HuH-7.5 (cell line): Measurements from ENCODE around the gene THRSP.
"Not testable (repeated sequence)": the region's sequence is repeated elsewhere in the genome, so short reads cannot be mapped to it uniquely, and the experiment has no call there.

Experiments used
- DNase-seq: peaks from one replicate; pipeline ENCODE4 v3.0.0; 2011; ENCODE audit warnings: low spot score

THRSP gene

GRCh38 chr11:78066471-78066870 is 2.8 kb downstream of the THRSP start:
- DNase-seq: no peak

DNA sequence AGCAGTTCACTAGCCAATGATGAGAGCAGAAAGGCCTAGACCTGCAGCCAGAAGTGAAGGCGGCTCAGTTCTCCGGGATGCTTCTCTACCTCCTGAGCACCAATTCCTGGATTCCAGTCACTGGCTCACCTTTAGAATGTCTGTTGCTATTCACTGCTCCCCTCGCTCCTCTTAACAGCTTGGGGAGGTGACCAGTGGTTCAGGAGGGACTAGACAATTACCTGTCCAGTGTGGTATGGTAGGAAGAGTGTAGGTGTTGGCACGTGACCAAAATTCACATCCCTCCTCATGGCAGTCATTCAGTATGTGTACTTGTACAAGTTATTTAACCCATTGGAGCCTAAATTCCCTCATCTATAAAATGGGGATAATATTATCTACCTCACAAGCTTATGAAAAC is 4.0 kb downstream of the THRSP start:
- no peak for DNase-seq

DNA sequence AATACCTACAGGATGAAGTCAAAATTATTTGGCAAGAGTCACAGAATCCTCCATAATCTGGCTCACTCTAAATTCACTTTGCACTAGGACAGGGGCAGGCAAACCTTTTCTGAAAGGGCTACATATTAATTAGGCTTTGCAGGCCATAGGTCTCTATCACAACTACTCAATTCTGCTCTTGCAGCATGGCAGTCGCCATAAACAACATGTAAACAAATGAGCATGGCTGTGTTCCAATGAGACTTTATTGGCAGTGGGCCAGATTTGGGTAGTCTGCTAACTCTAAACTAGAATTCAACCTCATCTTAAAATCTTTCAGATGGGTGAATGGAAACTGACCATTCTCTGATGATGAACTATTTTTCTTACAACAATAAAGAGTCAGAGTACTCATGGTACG is 5.8 kb downstream of the THRSP start:
- no peak for DNase-seq

- DNase-seq: no peak
Measured at GRCh38 chr11:78070621-78071020, 7.0 kb downstream of the THRSP start.

GRCh38 chr11:78071717-78072116 is 8.1 kb downstream of the THRSP start:
- no peak for DNase-seq

DNA sequence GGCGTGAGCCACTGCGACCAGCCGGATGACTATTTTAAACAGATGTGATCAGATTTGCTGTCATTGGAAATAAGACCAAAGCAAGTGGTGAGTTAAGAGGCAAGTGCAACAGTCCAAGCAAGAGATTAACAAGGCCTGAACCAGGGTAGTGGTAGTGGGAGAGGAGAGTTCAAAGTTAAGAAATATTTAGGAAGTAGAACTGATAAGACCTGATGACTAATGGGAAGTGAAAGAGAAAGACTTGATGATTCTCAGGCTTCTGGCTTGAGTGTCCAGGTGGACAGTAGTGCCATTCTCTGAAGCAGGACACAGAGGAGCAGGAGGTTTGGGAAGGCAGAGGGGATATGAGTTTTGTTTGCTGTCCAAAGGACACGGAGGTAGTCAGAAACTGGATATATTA is 8.8 kb downstream of the THRSP start:
- no peak for DNase-seq

DNA sequence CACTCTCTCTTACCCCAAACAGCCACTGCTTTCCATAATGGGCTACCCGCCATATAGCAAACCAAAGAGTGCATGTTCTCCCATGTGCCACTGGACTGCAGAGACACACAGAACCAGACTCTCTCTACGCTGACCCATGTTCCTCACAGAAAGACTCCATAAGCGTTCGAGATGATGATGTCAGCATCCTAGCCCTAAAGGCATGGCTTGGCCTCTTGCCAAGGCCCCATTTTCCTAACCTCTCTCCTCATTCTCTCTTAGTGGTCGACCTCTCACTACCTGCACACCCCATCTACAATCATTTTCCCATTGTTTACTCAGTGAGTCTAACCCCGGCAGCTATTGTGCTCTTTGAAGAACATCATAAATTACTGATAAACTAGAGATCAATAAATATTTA is 11.1 kb downstream of the THRSP start:
- DNase-seq: no peak

DNA sequence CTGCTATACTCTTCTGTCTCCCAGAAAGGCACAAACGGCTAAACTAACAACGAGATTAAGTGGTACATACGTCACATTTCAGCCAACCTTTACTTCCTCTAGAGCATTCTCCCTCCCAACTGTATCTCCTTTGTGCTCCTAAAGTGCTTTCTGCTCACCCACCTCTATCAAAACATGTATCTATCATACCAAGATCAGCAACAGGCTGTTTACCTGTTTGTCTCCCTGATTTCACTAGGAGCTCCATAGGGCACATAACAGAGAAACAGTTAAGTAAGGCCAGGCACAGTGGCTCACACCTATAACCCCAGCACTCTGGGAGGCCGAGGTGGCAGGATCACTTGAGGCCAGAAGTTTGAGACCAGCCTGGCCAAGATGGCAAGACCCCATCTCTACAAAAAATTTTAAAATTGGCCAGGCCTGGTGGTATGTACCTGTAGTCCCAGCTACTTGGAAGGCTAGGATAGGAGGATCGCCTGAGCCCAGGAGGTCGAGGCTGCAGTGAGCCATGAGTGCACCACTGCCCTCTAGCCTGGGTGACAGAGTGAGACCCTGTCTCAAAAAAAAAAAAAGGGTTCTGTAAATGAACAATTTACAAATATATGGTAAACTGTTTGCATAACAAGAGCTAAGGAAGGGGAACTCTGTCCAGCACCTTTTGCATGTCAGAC is 13.2 kb downstream of the THRSP start:
- no peak for DNase-seq

DNA sequence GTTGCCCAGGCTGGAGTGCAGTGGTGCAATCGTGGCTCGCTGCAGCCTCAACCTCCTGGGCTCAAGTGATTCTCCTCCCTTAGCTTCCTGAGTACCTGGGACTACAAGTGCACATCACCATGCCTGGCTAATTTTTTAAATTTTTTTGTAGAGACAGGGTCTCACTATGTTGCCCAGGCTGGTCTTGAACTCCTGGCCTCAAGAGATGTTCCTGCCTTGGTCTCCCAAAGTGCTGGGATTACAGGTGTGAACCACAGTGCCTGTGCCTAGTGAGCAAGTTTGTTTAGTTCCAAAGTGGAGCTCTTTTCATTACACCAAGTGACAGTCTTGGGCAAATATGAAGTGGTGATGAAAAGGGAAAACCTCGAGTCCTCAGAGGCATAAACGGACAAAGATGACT is 13.9 kb downstream of the THRSP start:
- not testable (repeated sequence) for DNase-seq

- no peak for DNase-seq
Measured at GRCh38 chr11:78078218-78079167, 14.8 kb downstream of the THRSP start.

GRCh38 chr11:78079232-78080083 is 15.8 kb downstream of the THRSP start, which contains the start of gene NDUFC2:
Gene NDUFC2, minus strand, starts transcription at chr11:78079862. Its CDS starts 118 bp downstream, at chr11:78079744.
- peak; percentile 52 for DNase-seq

DNA sequence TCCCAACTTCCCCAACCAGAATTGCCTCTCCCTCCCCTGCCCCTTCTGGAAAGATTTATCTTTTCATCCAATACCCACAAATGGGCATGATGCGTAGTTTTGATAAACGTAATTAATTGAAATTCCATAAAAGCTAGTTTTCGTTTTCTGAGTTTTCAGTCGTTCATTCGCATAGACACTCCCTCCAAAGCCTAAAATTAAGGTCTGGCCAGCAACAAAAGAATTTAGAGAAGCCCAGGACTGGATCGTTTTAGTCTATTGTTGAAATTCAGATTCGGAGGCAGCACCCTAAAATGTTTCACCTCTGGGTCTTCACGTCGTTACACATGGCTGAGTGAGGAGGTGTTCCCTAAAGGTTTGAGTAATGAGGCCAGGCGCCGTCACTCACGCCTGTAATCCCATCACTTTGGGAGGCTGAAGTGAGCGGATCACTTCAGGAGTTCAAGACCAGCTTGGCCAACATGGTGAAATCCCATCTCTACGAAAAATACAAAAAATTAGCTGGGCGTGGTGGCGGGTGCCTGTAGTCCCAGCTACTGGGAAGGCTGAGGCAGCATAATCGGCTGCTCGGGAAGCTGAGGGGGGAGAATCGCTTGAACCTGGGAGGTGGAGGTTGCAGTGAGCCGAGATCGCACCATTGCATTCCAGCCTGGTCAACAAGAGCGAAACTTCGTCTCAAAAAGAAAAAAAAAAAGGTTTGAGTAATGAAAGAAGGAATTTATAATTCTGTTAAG is 16.6 kb downstream of the THRSP start:
- no peak for DNase-seq

DNA sequence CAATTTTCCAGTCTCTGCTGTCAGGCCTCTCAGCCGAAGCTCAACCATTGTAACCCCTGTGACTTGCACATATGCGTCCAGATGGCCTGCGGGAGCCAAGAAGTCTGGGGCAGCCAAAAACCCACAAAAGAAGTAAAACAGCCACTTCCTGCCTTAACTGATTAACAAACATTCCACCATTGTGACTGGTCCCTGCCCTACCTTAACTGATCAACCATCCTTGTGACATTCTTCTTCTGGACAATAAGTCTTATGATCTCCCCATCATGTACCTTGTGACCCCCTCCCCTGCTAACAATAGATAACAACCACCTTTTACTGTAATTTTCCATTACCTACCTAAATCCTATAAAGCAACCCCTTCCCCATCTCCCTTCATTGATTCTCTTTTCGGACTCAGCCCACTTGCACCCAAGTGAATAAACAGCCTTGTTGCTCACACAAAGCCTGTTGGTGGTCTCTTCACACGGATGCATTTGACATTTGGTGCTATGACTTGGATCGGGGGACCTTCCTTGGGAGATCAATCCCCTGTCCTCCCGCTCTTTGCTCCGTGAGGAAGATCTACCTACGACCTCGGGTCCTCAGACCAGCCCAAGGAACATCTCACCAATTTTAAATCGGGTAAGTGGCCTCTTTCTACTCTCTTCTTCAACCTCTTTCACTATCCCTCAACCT is 17.3 kb downstream of the THRSP start:
- DNase-seq: no peak

GRCh38 chr11:78081583-78081982 is 17.9 kb downstream of the THRSP start:
- no peak for DNase-seq

DNA sequence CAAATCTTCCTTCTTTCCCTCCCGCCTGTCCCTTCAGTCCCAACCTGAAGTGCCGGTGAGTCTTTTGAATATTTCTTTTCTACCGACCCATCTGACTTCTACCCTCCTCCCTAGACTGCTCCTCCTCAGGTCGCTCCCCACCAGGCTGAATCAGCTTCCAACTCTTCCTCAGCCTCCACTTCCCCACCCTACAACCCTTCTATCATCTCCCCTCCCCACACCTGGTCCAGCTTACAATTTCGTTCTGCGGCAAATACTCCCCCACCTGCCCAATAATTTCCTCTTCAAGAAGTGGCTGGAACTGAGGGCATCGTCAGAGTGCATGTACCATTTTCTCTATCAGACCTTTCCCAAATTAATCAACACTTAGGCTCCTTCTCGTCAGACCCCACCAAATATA is 18.5 kb downstream of the THRSP start:
- DNase-seq: no peak

GRCh38 chr11:78083021-78083420 is 19.4 kb downstream of the THRSP start:
- DNase-seq: no peak

- not testable (repeated sequence) for DNase-seq
Measured at GRCh38 chr11:78084506-78084905, 20.8 kb downstream of the THRSP start.

- no peak for DNase-seq
Measured at GRCh38 chr11:78085972-78086371, 22.3 kb downstream of the THRSP start.

GRCh38 chr11:78086521-78087074 is 22.9 kb downstream of the THRSP start:
- not testable (repeated sequence) for DNase-seq

DNA sequence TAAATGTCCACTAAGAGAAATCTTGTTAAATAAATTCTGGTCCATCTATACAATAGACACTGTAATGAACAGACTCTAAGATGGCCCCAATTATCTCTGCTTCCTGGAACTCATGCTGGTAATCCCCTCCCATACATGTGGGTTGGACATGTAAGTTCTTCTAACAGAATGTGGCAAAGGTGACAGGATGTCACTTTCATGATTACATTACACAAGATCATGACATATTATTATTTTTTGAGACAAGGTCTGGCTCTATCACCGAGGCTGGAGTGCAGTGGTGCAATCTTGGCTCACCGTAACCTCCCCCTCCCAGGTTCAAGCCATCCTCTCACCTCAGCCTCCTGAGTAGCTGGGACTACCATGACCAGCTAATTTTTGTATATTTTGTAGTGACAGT is 30.6 kb downstream of the THRSP start:
- DNase-seq: no peak
